Measurements from ENCODE around the gene ACIN1. TPM values are rescaled to one million over a fixed set of nuclear protein-coding genes. Genes with fewer than 3 reads are reported as not detected.

Gene ACIN1
- total and polyA plus RNA-seq, 12 donors, result 73.1 to 431 (median 133) TPM

DNA sequence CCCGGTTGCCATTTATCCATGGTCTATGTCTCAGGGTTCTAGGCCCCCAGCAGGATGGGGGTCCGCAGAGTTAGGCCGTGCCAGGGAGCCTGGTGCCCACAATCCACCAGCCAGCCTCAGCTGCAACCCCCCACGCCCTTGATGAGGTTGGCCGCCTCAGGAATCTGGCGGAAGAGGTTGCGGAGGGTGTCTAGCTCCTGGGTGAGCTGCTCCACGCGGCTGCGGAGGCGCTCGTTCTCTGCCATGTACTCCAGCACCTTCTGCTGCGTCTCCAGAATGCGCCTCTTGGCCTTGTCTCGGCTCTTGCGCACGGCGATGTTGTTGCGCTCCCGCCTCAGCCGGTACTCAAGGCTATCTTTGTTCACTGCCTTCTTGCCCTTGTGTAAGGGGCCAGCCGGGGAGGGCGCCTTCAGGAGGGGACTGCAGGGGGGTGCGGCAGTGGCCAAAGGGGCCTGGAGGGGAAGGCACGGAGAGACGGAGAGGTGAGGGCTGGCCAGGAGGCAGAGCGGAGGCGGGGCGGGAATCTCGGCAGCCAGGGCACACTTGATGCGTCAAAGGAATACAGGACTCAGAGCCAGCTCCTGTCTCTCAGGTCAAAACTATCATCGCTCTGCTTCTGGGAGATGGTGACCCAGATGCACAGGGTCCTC, 22.6 kb upstream of the ACIN1 start:
- Histone ChIP-seq H3K27me3 (no peaks in the 10 kb centered on the region), H3K4me1 (replicated peaks in 1 of 2) (peaks cover 0 to 20% of the 10 kb centered on the region in 2 donors), H3K4me3 (no peak overlapping the region), H3K27ac (no peak overlapping the region), H3K9me3 (replicated peaks in 1 of 3) (no peaks in the 10 kb centered on the region), H3K36me3 (replicated peaks in 1 of 2) (no peaks in the 10 kb centered on the region)
- 60 to 75% (median 73%) methylated on average over 28 to 32 of the region's 32 CpGs for WGBS, 4 donors
- TF ChIP-seq POLR2A (IDR thresholded peaks at IDR 0.05), result no peak
- TF ChIP-seq, protein P1, sequence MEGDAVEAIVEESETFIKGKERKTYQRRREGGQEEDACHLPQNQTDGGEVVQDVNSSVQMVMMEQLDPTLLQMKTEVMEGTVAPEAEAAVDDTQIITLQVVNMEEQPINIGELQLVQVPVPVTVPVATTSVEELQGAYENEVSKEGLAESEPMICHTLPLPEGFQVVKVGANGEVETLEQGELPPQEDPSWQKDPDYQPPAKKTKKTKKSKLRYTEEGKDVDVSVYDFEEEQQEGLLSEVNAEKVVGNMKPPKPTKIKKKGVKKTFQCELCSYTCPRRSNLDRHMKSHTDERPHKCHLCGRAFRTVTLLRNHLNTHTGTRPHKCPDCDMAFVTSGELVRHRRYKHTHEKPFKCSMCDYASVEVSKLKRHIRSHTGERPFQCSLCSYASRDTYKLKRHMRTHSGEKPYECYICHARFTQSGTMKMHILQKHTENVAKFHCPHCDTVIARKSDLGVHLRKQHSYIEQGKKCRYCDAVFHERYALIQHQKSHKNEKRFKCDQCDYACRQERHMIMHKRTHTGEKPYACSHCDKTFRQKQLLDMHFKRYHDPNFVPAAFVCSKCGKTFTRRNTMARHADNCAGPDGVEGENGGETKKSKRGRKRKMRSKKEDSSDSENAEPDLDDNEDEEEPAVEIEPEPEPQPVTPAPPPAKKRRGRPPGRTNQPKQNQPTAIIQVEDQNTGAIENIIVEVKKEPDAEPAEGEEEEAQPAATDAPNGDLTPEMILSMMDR (IDR thresholded peaks at IDR 0.05), result no peak
- intact Hi-C loops (cut with DNase I), result no loop called here
- no peak for DNase-seq

DNA sequence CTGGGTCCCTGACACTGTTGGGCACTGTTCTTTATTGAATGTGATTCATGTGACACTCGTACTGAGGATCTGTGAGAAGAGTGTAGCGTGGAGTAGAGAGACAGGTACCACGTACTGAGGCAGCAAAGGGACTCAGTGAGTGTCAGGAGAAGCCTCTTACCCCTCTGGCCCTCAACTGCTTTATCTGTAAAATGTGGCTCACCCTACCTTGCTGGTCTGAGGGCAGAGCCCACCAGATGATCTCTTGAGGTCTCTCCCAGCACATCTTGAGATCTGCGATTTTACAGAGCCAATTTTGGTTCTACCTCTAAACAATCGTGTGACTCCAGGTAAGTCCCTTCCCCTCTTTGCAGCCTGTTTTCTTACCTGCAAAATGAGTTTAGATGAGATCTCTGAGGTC, 21.0 kb upstream of the ACIN1 start:
- WGBS, 4 donors, result 75 to 85% (median 79%) methylated on average over 5 of the region's 5 CpGs
- peaks cover 0 to 8% of the 10 kb centered on the region in 2 donors for H3K4me1 ChIP-seq (replicated peaks in 1 of 2)
- no peak overlapping the region for H3K4me3 ChIP-seq
- no peak for DNase-seq
- H3K27ac ChIP-seq, result no peak overlapping the region
- H3K36me3 ChIP-seq (replicated peaks in 1 of 2), result no peaks in the 10 kb centered on the region
- intact Hi-C loops (cut with DNase I), result no loop called here
- TF ChIP-seq POLR2A (IDR thresholded peaks at IDR 0.05), result no peak
- TF ChIP-seq, protein P1 (IDR thresholded peaks at IDR 0.05), result no peak
- H3K27me3 ChIP-seq, result no peaks in the 10 kb centered on the region
- H3K9me3 ChIP-seq (replicated peaks in 1 of 3), result no peaks in the 10 kb centered on the region

DNA sequence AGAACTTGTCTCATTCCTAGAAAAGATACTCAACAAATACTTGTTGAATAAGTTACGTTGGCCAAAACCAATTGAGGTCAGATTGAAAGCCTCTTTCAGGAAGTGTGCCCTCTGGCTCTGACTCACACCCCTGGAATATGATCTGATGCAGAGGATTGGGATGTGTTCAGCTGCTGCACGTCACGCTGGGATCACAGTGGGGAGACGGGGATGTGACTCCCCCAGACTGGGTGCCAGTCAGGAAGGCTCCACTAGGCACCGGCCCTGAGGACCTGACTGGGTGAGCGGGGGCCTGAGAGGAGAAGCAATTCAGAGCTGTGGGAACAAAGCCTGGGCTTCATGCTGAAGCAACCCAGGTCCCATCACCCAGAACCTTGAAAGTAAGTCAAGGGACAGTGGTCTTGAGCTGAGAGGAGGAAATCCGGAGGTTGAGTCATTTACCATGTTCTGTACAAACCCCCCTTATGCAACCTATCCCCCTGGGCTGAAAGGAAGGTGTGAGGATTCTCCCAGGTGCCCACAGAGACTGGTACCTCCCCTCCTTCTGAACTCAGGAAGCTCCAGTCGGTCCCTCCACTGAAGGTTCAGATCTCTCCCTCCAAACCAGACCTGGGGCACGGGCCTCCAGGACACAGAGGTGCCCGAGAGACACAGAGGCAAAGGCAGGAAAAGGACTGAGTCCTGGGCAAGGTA, 20.2 kb upstream of the ACIN1 start:
- Histone ChIP-seq H3K4me1 (replicated peaks in 1 of 2) (peaks cover 0 to 7% of the 10 kb centered on the region in 2 donors), H3K9me3 (replicated peaks in 1 of 3) (no peaks in the 10 kb centered on the region), H3K4me3 (no peak overlapping the region), H3K36me3 (replicated peaks in 1 of 2) (no peaks in the 10 kb centered on the region), H3K27me3 (no peaks in the 10 kb centered on the region), H3K27ac (peak overlapping the region in 1 of 5 donors; percentile 65)
- peak in 6 of 7 donors; percentile 76 to 82 (median 78) for DNase-seq
- WGBS, 4 donors, result 47 to 57% (median 52%) methylated on average over 8 to 10 of the region's 10 CpGs
- intact Hi-C loops (cut with DNase I), result no loop called here
- TF ChIP-seq, protein P1 (IDR thresholded peaks at IDR 0.05), result no peak
- TF ChIP-seq POLR2A (IDR thresholded peaks at IDR 0.05), result peak in 1 of 2 donors; percentile 26

DNA sequence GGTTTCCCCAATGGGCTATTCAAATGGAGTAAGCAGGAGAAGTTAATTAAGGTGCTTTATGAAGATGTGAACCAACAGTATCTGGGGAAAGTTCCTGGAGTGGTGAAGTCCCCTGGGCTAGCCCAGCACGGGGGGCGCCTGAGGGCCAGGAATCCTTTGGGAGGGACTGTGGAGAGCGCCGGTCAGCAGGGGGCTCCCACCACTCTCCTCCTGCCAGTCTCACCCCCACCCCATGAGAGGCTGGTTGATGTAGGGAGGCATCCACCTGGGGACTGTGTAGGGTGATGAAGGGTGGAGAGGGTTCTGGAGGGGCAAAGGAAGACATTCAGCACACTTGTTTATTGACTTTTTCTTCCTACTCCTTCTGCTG, 19.7 kb upstream of the ACIN1 start:
- 68 to 79% (median 73%) methylated on average over 4 of the region's 4 CpGs for WGBS, 4 donors
- no peak for TF ChIP-seq POLR2A (IDR thresholded peaks at IDR 0.05)
- TF ChIP-seq, protein P1 (IDR thresholded peaks at IDR 0.05), result no peak
- Histone ChIP-seq H3K4me1 (replicated peaks in 1 of 2) (peaks cover 0 to 7% of the 10 kb centered on the region in 2 donors), H3K36me3 (replicated peaks in 1 of 2) (no peaks in the 10 kb centered on the region), H3K27me3 (no peaks in the 10 kb centered on the region), H3K27ac (peak overlapping the region in 1 of 5 donors; percentile 65), H3K4me3 (no peak overlapping the region), H3K9me3 (replicated peaks in 1 of 3) (no peaks in the 10 kb centered on the region)
- intact Hi-C loops (cut with DNase I), result loop anchor here in 1 of 2 donors (5.0 kb wide), 1 partner anchor 47 kb away; no protein-coding TSS in a partner anchor
- DNase-seq, result no peak
